HG03354 (cell line): ENCODE results near the gene PCDHB11.
"Not testable (repeated sequence)": the region's sequence is repeated elsewhere in the genome, so short reads cannot be mapped to it uniquely, and the experiment has no call there.

Source experiments
- ATAC-seq: cut with Tn5 transposase; IDR thresholded peaks from one replicate; pipeline ENCODE4 v1.9.1; 2021; ENCODE audit warnings: mild to moderate bottlenecking; ENCODE audit not compliant: unreplicated experiment, poor library complexity, severe bottlenecking

Gene PCDHB11

DNA sequence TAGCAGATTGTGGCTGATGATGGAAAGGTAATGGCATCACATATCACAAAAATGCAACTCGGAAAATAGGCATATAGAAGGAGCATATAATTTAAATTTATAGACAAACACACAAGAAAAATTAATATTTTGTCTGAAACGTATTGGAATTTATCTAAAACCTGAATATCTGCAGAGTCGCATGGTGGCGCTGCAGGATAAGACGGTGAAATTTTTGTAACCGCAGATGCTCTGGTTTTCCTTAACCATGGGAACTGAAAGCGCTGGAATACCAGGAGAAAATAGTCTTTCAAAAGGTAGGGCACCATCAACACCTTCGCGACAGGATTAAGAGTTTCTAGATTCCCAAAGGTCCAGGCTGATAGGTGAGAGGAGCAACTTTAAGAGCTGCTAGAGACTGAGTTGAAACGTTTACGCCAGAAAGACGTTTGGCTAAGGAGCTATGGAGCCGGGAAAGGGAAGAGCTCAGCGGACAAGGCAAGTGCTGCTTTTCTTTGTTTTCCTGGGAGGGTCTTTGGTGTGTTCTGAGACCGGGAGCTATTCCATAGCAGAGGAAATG lies 34.8 kb downstream of the PCDHB11 start:
- ATAC-seq = no peak

DNA sequence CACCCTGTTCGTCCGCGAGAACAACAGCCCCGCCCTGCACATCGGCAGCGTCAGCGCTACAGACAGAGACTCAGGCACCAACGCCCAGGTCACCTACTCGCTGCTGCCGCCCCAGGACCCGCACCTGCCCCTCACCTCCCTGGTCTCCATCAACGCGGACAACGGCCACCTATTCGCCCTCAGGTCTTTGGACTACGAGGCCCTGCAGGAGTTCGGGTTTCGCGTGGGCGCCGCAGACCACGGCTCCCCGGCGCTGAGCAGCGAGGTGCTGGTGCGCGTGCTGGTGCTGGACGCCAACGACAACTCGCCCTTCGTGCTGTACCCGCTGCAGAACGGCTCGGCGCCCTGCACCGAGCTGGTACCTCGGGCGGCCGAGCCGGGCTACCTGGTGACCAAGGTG lies 36.5 kb downstream of the PCDHB11 start:
- ATAC-seq = not testable (repeated sequence)

DNA sequence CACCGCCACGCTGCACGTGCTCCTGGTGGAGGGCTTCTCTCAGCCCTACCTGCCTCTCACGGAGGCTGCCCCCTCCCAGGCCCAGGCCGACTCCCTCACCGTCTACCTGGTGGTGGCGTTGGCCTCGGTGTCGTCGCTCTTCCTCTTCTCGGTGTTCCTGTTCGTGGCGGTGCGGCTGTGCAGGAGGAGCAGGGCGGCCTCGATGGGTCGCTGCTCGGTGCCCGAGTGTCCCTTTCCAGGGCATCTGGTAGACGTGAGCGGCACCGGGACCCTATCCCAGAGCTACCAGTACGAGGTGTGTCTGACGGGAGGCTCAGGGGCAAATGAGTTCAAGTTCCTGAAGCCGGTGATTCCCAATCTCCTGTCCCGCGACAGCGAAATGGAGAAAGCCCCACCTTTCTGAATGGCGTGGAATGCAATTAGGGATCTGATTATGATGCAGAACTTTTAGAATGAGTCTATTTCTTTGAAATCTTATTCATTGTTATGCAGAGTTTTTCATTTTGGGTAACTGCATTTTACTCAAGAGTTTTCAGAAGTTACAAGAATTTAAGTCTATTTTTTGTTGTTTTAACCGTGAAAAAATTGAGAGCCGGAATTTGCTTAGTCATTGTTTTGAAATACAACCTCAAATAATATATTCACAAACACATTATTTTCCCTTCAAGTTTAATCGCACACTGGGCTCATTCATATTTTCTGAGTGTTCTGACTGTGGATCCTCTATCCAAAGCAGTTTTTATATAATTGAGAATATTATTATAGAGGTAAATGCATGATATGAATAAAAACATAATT lies 37.3 kb downstream of the PCDHB11 start:
- ATAC-seq = no peak

DNA sequence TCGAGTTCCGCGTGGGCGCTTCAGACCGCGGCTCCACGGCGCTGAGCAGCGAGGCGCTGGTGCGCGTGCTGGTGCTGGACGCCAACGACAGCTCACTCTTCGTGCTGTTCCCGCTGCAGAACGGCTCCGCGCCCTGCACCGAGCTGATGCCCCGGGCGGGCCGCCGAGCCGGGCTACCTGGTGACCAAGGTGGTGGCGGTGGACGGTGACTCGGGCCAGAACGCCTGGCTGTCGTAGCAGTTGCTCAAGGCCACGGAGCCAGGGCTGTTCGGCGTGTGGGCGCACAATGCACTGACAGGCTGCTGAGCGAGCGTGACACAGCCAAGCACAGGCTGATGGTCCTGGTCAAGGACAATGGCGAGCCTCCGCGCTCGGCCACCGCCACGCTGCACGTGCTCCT lies 42.1 kb downstream of the PCDHB11 start:
- no peak for ATAC-seq

DNA sequence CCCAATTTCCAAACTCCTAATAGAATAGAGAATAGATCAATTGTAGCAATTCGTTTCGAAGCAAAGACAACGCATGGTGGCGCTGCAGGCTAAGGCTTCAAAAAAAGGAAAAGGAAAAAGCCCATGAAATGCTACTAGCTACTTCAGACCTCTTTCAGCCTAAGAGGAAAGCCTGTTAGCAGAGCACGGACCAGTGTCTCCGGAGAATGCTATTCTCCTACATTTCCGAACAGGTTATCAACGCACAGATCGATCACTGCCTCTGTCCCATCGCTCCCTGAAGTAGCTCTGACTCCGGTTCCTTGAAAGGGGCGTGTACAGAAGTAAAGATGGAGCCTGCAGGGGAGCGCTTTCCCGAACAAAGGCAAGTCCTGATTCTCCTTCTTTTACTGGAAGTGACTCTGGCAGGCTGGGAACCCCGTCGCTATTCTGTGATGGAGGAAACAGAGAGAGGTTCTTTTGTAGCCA lies 45.9 kb downstream of the PCDHB11 start, which contains the start of gene PCDHB15:
PCDHB15 (plus strand) TSS at position 146 of the 468 bp plus-strand sequence; CDS start at position 330, 184 bp downstream.
- no peak for ATAC-seq

DNA sequence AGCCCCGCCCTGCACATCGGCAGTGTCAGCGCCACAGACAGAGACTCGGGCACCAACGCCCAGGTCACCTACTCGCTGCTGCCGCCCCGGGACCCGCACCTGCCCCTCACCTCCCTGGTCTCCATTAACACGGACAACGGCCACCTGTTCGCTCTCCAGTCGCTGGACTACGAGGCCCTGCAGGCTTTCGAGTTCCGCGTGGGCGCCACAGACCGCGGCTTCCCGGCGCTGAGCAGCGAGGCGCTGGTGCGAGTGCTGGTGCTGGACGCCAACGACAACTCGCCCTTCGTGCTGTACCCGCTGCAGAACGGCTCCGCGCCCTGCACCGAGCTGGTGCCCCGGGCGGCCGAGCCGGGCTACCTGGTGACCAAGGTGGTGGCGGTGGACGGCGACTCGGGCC lies 47.5 kb downstream of the PCDHB11 start:
- ATAC-seq = not testable (repeated sequence)

DNA sequence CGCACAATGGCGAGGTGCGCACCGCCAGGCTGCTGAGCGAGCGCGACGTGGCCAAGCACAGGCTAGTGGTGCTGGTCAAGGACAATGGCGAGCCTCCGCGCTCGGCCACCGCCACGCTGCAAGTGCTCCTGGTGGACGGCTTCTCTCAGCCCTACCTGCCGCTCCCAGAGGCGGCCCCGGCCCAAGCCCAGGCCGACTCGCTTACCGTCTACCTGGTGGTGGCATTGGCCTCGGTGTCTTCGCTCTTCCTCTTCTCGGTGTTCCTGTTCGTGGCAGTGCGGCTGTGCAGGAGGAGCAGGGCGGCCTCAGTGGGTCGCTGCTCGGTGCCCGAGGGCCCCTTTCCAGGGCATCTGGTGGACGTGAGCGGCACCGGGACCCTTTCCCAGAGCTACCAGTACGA lies 48.0 kb downstream of the PCDHB11 start:
- ATAC-seq = not testable (repeated sequence)

DNA sequence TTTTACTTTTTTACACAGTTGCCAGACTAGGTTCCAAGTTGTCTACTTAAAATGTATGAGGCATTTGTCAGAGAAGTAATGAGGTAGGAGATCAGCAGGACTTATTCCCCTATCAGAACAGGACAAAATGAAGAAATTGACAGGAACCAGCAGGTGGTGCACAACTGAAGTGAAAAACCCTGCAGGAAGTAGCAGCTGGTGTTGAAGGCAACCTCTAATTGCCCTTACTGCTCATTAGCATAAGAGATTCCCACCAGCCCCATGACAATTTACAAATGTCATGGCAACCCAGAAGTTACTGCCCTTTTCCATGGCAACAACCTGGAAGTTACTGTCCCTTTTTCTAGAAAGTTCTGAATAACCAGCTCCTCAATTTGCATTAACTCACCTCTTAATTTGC lies 51.1 kb downstream of the PCDHB11 start:
- ATAC-seq = no peak
